Progenitor cell of endocrine pancreas (in vitro differentiated cells): ENCODE data around the gene CCSER1. TPM values are rescaled to one million over a fixed set of nuclear protein-coding genes. Genes with fewer than 3 reads are reported as not detected.
"Not testable (repeated sequence)": the region's sequence is repeated elsewhere in the genome, so short reads cannot be mapped to it uniquely, and the experiment has no call there.

Experiments
- DNase-seq: peaks from one replicate; pipeline ENCODE4 v3.0.0; 2021; ENCODE audit warnings: low spot score; ENCODE audit not compliant: unreplicated experiment
- H3K27ac Mint-ChIP-seq: 2 replicates; pipeline ENCODE4 v1.8.0; 2021; ENCODE audit warnings: mild to moderate bottlenecking, moderate library complexity, mixed read lengths
- H3K27me3 Mint-ChIP-seq: 2 replicates; pipeline ENCODE4 v1.8.0; 2021; ENCODE audit warnings: mixed read lengths
- H3K36me3 Mint-ChIP-seq: 2 replicates; pipeline ENCODE4 v1.8.0; 2022; ENCODE audit warnings: mixed read lengths; ENCODE audit not compliant: insufficient read depth
- H3K4me1 Mint-ChIP-seq: 2 replicates; pipeline ENCODE4 v1.8.0; 2021; ENCODE audit warnings: low read depth, mixed read lengths
- H3K4me3 Mint-ChIP-seq: 2 replicates; pipeline ENCODE4 v1.8.0; 2021; ENCODE audit warnings: low read depth, mild to moderate bottlenecking, moderate library complexity, mixed read lengths
- H3K9me3 Mint-ChIP-seq: 2 replicates; pipeline ENCODE4 v1.8.0; 2021; ENCODE audit warnings: low read depth, mixed read lengths
- total RNA-seq: library from RNA; stranded (reverse); gene quantifications from 2 replicates; pipeline ENCODE4 v1.2.1, GENCODE V29; 2021
- TF ChIP-seq, protein P1 (sequence below): fragments of 200-600 bp; sonication (generic); IDR thresholded peaks from one replicate; pipeline ENCODE4 v1.5.0; 2021; ENCODE audit warnings: antibody characterized with exemption, mild to moderate bottlenecking; ENCODE audit not compliant: unreplicated experiment

The CCSER1 gene
- total RNA-seq, 1 donor from 2014 or later: 11.6 TPM

DNA sequence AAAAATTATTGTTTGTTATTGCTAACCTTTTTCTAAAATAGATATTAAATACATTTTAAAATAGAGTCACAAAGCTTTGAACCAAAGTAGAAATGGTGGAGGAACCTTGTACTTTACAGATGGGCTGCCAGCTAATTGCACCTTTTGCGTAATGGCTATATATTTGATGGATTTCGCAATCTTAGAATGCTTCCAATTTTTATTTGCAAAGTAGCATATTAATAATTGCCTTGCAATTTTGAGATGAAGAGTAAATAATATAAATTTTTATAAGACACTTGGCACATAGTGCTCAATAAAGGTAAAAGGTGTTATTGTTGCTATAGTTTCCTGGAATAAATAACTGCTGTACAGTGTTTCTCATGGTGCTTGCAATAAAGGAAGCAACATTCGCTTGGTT is 533.5 kb downstream of the CCSER1 start:
- H3K4me3 Mint-ChIP-seq: no peak overlapping the region
- no peaks in the 10 kb centered on the region for H3K4me1 Mint-ChIP-seq
- H3K9me3 Mint-ChIP-seq: peaks cover 3% of the 10 kb centered on the region
- H3K27me3 Mint-ChIP-seq: no peaks in the 10 kb centered on the region
- H3K36me3 Mint-ChIP-seq: no peaks in the 10 kb centered on the region
- TF ChIP-seq, protein P1, sequence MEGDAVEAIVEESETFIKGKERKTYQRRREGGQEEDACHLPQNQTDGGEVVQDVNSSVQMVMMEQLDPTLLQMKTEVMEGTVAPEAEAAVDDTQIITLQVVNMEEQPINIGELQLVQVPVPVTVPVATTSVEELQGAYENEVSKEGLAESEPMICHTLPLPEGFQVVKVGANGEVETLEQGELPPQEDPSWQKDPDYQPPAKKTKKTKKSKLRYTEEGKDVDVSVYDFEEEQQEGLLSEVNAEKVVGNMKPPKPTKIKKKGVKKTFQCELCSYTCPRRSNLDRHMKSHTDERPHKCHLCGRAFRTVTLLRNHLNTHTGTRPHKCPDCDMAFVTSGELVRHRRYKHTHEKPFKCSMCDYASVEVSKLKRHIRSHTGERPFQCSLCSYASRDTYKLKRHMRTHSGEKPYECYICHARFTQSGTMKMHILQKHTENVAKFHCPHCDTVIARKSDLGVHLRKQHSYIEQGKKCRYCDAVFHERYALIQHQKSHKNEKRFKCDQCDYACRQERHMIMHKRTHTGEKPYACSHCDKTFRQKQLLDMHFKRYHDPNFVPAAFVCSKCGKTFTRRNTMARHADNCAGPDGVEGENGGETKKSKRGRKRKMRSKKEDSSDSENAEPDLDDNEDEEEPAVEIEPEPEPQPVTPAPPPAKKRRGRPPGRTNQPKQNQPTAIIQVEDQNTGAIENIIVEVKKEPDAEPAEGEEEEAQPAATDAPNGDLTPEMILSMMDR: no peak
- no peak overlapping the region for H3K27ac Mint-ChIP-seq
- DNase-seq: no peak

DNA sequence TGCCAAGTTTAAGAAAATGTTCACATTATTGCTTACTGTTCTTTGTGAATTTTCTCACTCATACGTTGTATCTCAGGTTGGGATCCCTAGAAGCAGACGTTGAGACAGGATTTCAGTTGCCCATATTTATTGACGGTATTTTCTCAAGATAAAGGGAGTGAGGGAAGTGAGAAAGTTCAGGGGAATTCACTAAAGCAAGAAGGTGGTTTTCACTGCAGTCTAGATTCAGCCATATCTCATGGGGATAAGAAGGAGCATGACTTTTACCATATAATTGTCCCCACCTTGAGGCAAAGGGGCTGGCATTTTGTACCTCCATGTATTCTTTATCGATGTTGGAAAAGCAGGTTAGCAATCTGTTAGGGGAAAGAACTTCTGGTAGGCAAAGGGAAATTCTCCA is 543.0 kb downstream of the CCSER1 start:
- no peak overlapping the region for H3K27ac Mint-ChIP-seq
- H3K4me1 Mint-ChIP-seq: no peaks in the 10 kb centered on the region
- H3K9me3 Mint-ChIP-seq: no peaks in the 10 kb centered on the region
- TF ChIP-seq, protein P1: no peak
- H3K36me3 Mint-ChIP-seq: no peaks in the 10 kb centered on the region
- no peak overlapping the region for H3K4me3 Mint-ChIP-seq
- DNase-seq: no peak
- no peaks in the 10 kb centered on the region for H3K27me3 Mint-ChIP-seq

DNA sequence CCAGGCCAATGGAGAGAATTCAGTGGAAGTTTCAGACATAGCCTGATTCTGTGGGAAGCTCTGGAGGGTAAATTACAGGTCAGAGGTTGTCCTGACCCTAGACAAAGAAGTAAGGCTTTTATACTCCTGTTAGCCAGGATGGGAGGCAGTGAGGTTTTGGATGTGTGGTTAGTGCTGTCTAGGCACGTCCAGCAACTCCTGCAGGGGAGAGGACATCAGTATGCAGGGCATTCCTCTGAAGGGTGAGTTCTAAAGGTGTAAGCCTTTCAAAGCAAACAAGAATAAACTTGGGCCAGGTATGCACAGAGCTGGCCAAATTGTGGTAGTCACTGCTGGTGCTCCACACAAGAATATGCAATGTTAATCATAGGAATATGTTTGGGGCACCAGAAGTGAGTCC is 562.5 kb downstream of the CCSER1 start:
- no peaks in the 10 kb centered on the region for H3K36me3 Mint-ChIP-seq
- TF ChIP-seq, protein P1: no peak
- no peaks in the 10 kb centered on the region for H3K9me3 Mint-ChIP-seq
- H3K27me3 Mint-ChIP-seq: no peaks in the 10 kb centered on the region
- H3K4me1 Mint-ChIP-seq: peaks cover 4% of the 10 kb centered on the region
- no peak overlapping the region for H3K4me3 Mint-ChIP-seq
- DNase-seq: no peak
- H3K27ac Mint-ChIP-seq: no peak overlapping the region

DNA sequence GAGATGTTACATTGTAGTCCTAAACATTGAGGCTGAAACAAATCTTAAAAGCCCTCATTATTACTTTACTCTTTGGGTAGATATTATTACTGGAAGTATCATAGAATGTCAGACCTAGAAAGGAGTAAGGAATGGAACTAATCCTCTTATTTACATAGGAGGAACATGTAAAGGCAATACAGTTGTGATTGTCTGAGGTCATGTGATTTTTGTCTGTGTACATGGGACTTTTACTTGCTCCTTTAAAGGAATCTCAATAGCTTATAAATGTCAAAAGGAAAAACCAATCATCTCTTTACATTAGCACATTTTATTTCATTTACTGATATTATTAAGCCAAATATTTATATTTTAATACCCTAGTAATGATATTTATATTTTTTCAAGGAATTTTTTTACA is 568.2 kb downstream of the CCSER1 start:
- Mint-ChIP-seq H3K27me3 (no peaks in the 10 kb centered on the region), H3K4me1 (peaks cover 10% of the 10 kb centered on the region), H3K27ac (no peak overlapping the region), H3K4me3 (no peak overlapping the region), H3K36me3 (no peaks in the 10 kb centered on the region), H3K9me3 (no peaks in the 10 kb centered on the region)
- no peak for DNase-seq
- TF ChIP-seq, protein P1: no peak

DNA sequence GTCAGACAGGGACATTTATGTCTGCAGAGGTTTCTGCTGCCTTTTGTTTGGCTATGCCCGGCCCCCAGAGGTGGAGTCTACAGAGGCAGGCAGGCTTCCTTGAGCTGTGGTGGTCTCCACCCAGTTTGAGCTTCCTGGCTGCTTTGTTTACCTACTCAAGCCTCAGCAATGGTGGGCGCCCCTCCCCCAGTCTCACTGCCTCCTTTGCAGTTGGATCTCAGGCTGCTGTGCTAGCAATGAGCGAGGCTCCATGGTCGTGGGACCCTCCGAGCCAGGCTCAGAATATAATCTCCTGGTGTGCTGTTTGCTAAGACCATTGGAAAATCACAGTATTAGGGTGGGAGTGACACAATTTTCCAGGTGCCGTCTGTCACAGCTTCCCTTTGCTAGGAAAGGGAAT is 578.3 kb downstream of the CCSER1 start:
- peaks cover 25% of the 10 kb centered on the region for H3K9me3 Mint-ChIP-seq
- H3K27me3 Mint-ChIP-seq, H3K4me3 Mint-ChIP-seq, H3K36me3 Mint-ChIP-seq, DNase-seq, H3K27ac Mint-ChIP-seq, H3K4me1 Mint-ChIP-seq: not testable (repeated sequence)

DNA sequence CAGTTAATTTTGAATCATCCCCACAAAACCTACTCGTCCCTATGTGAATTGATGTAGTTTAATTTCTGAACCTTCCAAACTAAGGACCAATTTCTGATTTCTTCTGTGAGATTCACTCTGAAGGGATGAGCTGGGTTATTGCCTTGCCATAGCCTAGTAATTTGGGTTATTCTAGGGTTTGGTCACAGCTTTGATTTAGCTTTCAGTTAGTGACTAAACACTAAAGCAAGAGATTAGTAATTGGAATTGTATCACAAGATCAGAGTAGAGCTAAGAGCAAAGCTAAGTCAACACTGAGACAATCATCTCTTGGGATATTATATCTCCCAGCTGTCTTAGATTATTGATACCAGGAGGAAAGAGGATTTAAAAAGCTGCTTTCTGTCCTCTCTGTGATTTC is 588.0 kb downstream of the CCSER1 start:
- no peak overlapping the region for H3K4me3 Mint-ChIP-seq
- TF ChIP-seq, protein P1: no peak
- H3K4me1 Mint-ChIP-seq: peaks cover 7% of the 10 kb centered on the region
- no peaks in the 10 kb centered on the region for H3K36me3 Mint-ChIP-seq
- DNase-seq: no peak
- H3K27ac Mint-ChIP-seq: no peak overlapping the region
- no peaks in the 10 kb centered on the region for H3K9me3 Mint-ChIP-seq
- no peaks in the 10 kb centered on the region for H3K27me3 Mint-ChIP-seq
